BJ (cell line): Measurements from ENCODE around the gene GALNTL6. TPM values are rescaled to one million over a fixed set of nuclear protein-coding genes. Genes with fewer than 3 reads are reported as not detected.

ENCODE experiments used
- CTCF ChIA-PET: fragments of 350-600 bp; formaldehyde crosslinking; extraction: SDS; loops from one replicate; lab custom pipeline; 2021; ENCODE audit warnings: antibody characterized with exemption, inconsistent platforms; lab: Yijun Ruan, JAX
- POLR2A ChIA-PET: fragments of 300-600 bp; sonication (Branson Sonifier 250); formaldehyde crosslinking; extraction: SDS; loops from one replicate; lab custom pipeline; 2021; ENCODE audit warnings: antibody characterized with exemption; lab: Charles Lee
- DNase-seq: peaks from one replicate; pipeline ENCODE4 v3.0.0-alpha.2; 2011; ENCODE audit warnings: low read depth
- H3K27me3 ChIP-seq: 2 replicates; pipeline ENCODE4 v1.6.0; 2011; ENCODE audit warnings: low read length; ENCODE audit not compliant: control insufficient read depth, insufficient read depth
- H3K36me3 ChIP-seq: 2 replicates; pipeline ENCODE4 v1.5.1; 2011; ENCODE audit warnings: low read length; ENCODE audit not compliant: control insufficient read depth, insufficient read depth
- H3K4me3 ChIP-seq: 2 replicates; pipeline ENCODE4 v1.5.1; 2011; ENCODE audit warnings: low read depth, mild to moderate bottlenecking, control low read depth, low read length
- CTCF ChIP-seq: IDR thresholded peaks from 2 replicates; pipeline ENCODE4 v1.5.1; 2011; ENCODE audit warnings: low read depth, mild to moderate bottlenecking, control low read depth, inconsistent platforms, low read length, moderate library complexity; ENCODE audit not compliant: insufficient read depth
- polyA plus RNA-seq: library from polyadenylated mRNA; depleted of rRNA; stranded (reverse); fragments of >200 nt; gene quantifications from 2 replicates; pipeline ENCODE4 v1.2.3, GENCODE V29; 2011

Gene GALNTL6
- polyA plus RNA-seq, 1 experiment: 0.02 TPM

DNA sequence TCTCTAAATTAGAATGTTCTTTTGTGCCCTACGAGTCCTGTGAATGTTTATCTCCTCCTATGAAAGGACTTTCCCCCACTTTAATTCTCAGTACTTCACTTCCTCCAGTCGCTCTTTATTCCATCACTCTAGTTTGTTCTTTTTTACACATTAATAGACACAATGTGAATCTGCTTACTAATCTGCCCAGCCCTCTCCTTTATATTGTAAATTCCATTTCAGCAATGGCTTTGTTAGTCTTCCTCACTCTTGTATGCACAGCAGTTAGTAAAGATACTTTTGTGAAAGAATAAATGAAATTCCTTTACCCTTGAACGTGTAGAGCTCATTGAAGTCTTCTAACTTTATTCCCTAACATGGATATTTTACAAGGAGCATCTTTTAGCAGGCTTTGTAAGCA, 255.3 kb downstream of the GALNTL6 start:
- H3K27me3 ChIP-seq: no peaks in the 10 kb centered on the region
- CTCF ChIA-PET: no interaction called here
- no peak for DNase-seq
- TF ChIP-seq CTCF: no peak
- H3K4me3 ChIP-seq: no peak overlapping the region
- no peaks in the 10 kb centered on the region for H3K36me3 ChIP-seq
- POLR2A ChIA-PET: no interaction called here

- H3K4me3 ChIP-seq: no peak overlapping the region
- H3K36me3 ChIP-seq: no peaks in the 10 kb centered on the region
- no peak for DNase-seq
- POLR2A ChIA-PET: no interaction called here
- no peaks in the 10 kb centered on the region for H3K27me3 ChIP-seq
- no peak for TF ChIP-seq CTCF
- CTCF ChIA-PET: interaction anchor here (0.7 kb wide), 1 partner anchor 924 kb away, joined by 3 read pairs; no protein-coding TSS in a partner anchor
Measured at GRCh38 chr4:172073590-172073989, 260.4 kb downstream of the GALNTL6 start.

DNA sequence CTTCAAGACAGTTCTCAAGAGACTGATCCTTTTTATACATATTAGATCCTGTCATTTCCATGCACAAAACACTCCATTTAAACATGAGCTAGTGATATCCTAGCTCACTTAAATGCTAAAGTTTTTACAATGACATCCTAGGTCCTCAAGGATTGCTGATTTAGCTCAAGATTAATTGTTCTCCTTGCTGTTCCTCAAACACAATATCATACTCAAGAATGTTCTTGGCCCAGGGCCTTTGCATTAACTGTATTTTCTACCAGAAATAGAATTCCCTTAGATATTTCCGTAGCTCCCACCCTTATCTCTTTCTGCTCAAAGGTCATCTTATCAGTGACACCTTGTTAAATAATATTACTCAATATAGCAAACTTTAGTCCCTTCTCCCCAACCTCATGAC, 270.1 kb downstream of the GALNTL6 start:
- no peak for DNase-seq
- Histone ChIP-seq H3K36me3 (no peaks in the 10 kb centered on the region), H3K27me3 (no peaks in the 10 kb centered on the region), H3K4me3 (no peak overlapping the region)
- no peak for TF ChIP-seq CTCF
- ChIA-PET POLR2A (no interaction called here), CTCF (no interaction called here)

- POLR2A ChIA-PET: no interaction called here
- no peak for TF ChIP-seq CTCF
- H3K4me3 ChIP-seq: no peak overlapping the region
- no peak for DNase-seq
- CTCF ChIA-PET: no interaction called here
- no peaks in the 10 kb centered on the region for H3K36me3 ChIP-seq
- no peaks in the 10 kb centered on the region for H3K27me3 ChIP-seq
Measured at GRCh38 chr4:172088556-172088955, 275.4 kb downstream of the GALNTL6 start.

- CTCF ChIA-PET: interaction anchor here (0.8 kb wide), 1 partner anchor 13 kb away, joined by 3 read pairs; no protein-coding TSS in a partner anchor
- TF ChIP-seq CTCF: no peak
- Histone ChIP-seq H3K36me3 (no peaks in the 10 kb centered on the region), H3K4me3 (no peak overlapping the region), H3K27me3 (no peaks in the 10 kb centered on the region)
- POLR2A ChIA-PET: no interaction called here
- DNase-seq: no peak
Measured at GRCh38 chr4:172095161-172095560, 282.0 kb downstream of the GALNTL6 start.
